Fibroblast of lung (primary cell): ENCODE measurements around the gene RALGAPB.

ENCODE experiments used
- CTCF ChIP-seq, 2 donors: IDR thresholded peaks in 1 of 2; conservative IDR thresholded peaks in 1 of 2; 1 replicate in 1 of 2; 2 replicates in 1 of 2; pipeline ENCODE4 v1.5.1; 2011 to 2012; ENCODE audit warnings: low read length in 2 of 2, control low read depth in 1 of 2, inconsistent platforms in 1 of 2, low read depth in 1 of 2, mild to moderate bottlenecking in 1 of 2
- EZH2 ChIP-seq: IDR thresholded peaks from 2 replicates; pipeline ENCODE4 v1.5.1; 2012; ENCODE audit warnings: low read length, control low read depth, mild to moderate bottlenecking; ENCODE audit errors: missing control alignments

- TF ChIP-seq CTCF (conservative IDR thresholded peaks at IDR 0.05 in 1 of 2, IDR thresholded peaks at IDR 0.05 in 1 of 2; ENCODE audit: low read depth in 1 of 2, low read length in 2 of 2) (no peak), EZH2 (no peak)
Measured at GRCh38 chr20:38437796-38438195, 34.8 kb upstream of the RALGAPB start.
